GM23338 (cell line): ENCODE data around the gene FAM174C. TPM values are rescaled to one million over a fixed set of nuclear protein-coding genes. Genes with fewer than 3 reads are reported as not detected.

Experiments used
- ATAC-seq: fragments of 200-7000 bp; cut with Tn5 transposase; 3 replicates; pipeline ENCODE4 v1.9.1; 2020
- DNase-seq: peaks from one replicate; pipeline ENCODE4 v3.0.0-alpha.2; 2015; ENCODE audit warnings: low spot score
- H2AFZ ChIP-seq: fragments of 200-600 bp; sonication (generic); 2 replicates; pipeline ENCODE4 v1.8.0; 2016; ENCODE audit warnings: antibody characterized with exemption, mild to moderate bottlenecking, moderate library complexity
- H3F3A ChIP-seq: fragments of 200-600 bp; sonication (generic); replicated peaks from 2 replicates; pipeline ENCODE4 v1.8.0; 2017; ENCODE audit warnings: antibody characterized with exemption, mixed run types, low read depth
- H3K27ac ChIP-seq: fragments of 200-600 bp; sonication (generic); 2 replicates; pipeline ENCODE4 v1.6.1; 2016; ENCODE audit warnings: low read depth
- H3K27me3 ChIP-seq: fragments of 200-600 bp; sonication (generic); 2 replicates; pipeline ENCODE4 v1.8.0; 2016; ENCODE audit warnings: mild to moderate bottlenecking, mixed run types, moderate library complexity; ENCODE audit not compliant: insufficient read depth
- H3K36me3 ChIP-seq: fragments of 200-600 bp; sonication (generic); 2 replicates; pipeline ENCODE4 v1.8.0; 2016; ENCODE audit warnings: mild to moderate bottlenecking; ENCODE audit not compliant: insufficient read depth
- H3K4me1 ChIP-seq: fragments of 200-600 bp; sonication (generic); 2 replicates; pipeline ENCODE4 v1.8.0; 2016; ENCODE audit warnings: mild to moderate bottlenecking, moderate library complexity; ENCODE audit not compliant: insufficient read depth
- H3K4me2 ChIP-seq: fragments of 200-600 bp; sonication (generic); 2 replicates; pipeline ENCODE4 v1.7.1; 2017; ENCODE audit warnings: mixed run types
- H3K4me3 ChIP-seq: fragments of 200-600 bp; sonication (generic); 2 replicates; pipeline ENCODE4 v1.6.1; 2016; ENCODE audit warnings: mixed run types
- H3K79me2 ChIP-seq: fragments of 200-600 bp; sonication (generic); replicated peaks from 2 replicates; pipeline ENCODE4 v1.8.0; 2017; ENCODE audit warnings: mild to moderate bottlenecking; ENCODE audit not compliant: insufficient read depth
- H3K9me2 ChIP-seq: fragments of 200-600 bp; sonication (generic); 2 replicates; pipeline ENCODE4 v1.8.0; 2017; ENCODE audit not compliant: insufficient read depth
- H4K20me1 ChIP-seq: fragments of 200-600 bp; sonication (generic); replicated peaks from 2 replicates; pipeline ENCODE4 v1.8.0; 2017; ENCODE audit warnings: mild to moderate bottlenecking; ENCODE audit not compliant: insufficient read depth
- H3K27ac Mint-ChIP-seq: 2 replicates; pipeline ENCODE4 v1.8.0; 2020; ENCODE audit warnings: inconsistent platforms, mild to moderate bottlenecking, moderate library complexity, mixed read lengths
- H3K27me3 Mint-ChIP-seq: 3 replicates; pipeline ENCODE4 v1.8.0; 2022; ENCODE audit warnings: low read depth, mild to moderate bottlenecking, moderate library complexity, mixed read lengths, inconsistent platforms; ENCODE audit not compliant: insufficient read depth, poor library complexity
- H3K36me3 Mint-ChIP-seq: 3 replicates; pipeline ENCODE4 v1.8.0; 2021; ENCODE audit warnings: low read depth, mild to moderate bottlenecking, inconsistent platforms, moderate library complexity, mixed read lengths
- H3K4me1 Mint-ChIP-seq: 3 replicates; pipeline ENCODE4 v1.8.0; 2020; ENCODE audit warnings: mild to moderate bottlenecking, inconsistent platforms, mixed read lengths
- H3K4me3 Mint-ChIP-seq: 3 replicates; pipeline ENCODE4 v1.8.0; 2021; ENCODE audit warnings: moderate library complexity, mild to moderate bottlenecking, inconsistent platforms, mixed read lengths
- H3K9me3 Mint-ChIP-seq: 3 replicates; pipeline ENCODE4 v1.8.0; 2020; ENCODE audit warnings: moderate library complexity, mild to moderate bottlenecking, inconsistent platforms, mixed read lengths
- CREB1 ChIP-seq: fragments of 250-450 bp; sonication (Bioruptor Pico); IDR thresholded peaks from 2 replicates; pipeline ENCODE4 v1.5.0; 2020; ENCODE audit warnings: low read depth, mild to moderate bottlenecking, moderate library complexity
- CTCF ChIP-seq, 2 experiments: fragments of 200-600 bp in 1 of 2; sonication (generic) in 1 of 2; conservative IDR thresholded peaks; 2 replicates each; pipeline versions ENCODE4 v1.5.1 to v1.6.1; 2016 to 2017; ENCODE audit warnings: antibody characterized with exemption in 2 of 2, low read depth in 2 of 2, mild to moderate bottlenecking in 2 of 2, moderate library complexity in 1 of 2
- ETS1 ChIP-seq: IDR thresholded peaks from 2 replicates; pipeline ENCODE4 v1.6.1; 2016; ENCODE audit warnings: antibody characterized with exemption
- EZH2 ChIP-seq: fragments of 200-600 bp; sonication (generic); IDR thresholded peaks from one replicate; pipeline ENCODE4 v1.8.0; 2017; ENCODE audit warnings: antibody characterized with exemption, mild to moderate bottlenecking, low read depth; ENCODE audit not compliant: unreplicated experiment
- EZH2phosphoT487 ChIP-seq: fragments of 200-600 bp; sonication (generic); IDR thresholded peaks from one replicate; pipeline ENCODE4 v1.8.1; 2018; ENCODE audit warnings: antibody characterized with exemption; ENCODE audit not compliant: unreplicated experiment
- JUNB ChIP-seq: IDR thresholded peaks from one replicate; pipeline ENCODE4 v1.6.1; 2016; ENCODE audit warnings: antibody characterized with exemption; ENCODE audit not compliant: unreplicated experiment
- NANOG ChIP-seq: IDR thresholded peaks from 2 replicates; pipeline ENCODE4 v1.6.1; 2016; ENCODE audit warnings: antibody characterized with exemption, borderline replicate concordance
- POLR2AphosphoS5 ChIP-seq: IDR thresholded peaks from 2 replicates; pipeline ENCODE4 v1.6.1; 2016; ENCODE audit warnings: antibody characterized with exemption, low read depth
- STAT1 ChIP-seq: IDR thresholded peaks from one replicate; pipeline ENCODE4 v1.6.1; 2016; ENCODE audit warnings: antibody characterized with exemption; ENCODE audit not compliant: unreplicated experiment
- ZNF114 ChIP-seq: fragments of 250-450 bp; sonication (Bioruptor Pico); IDR thresholded peaks from 2 replicates; pipeline ENCODE4 v1.5.0; 2020; ENCODE audit warnings: mild to moderate bottlenecking, moderate library complexity
- ZNF331 ChIP-seq: fragments of 250-450 bp; sonication (Bioruptor Pico); IDR thresholded peaks from 2 replicates; pipeline ENCODE4 v1.5.0; 2020; ENCODE audit warnings: low read depth, mild to moderate bottlenecking, moderate library complexity
- ZNF462 ChIP-seq: fragments of 250-450 bp; sonication (Bioruptor Pico); IDR thresholded peaks from 2 replicates; pipeline ENCODE4 v1.5.0; 2020; ENCODE audit warnings: mild to moderate bottlenecking, moderate library complexity
- polyA plus RNA-seq: library from polyadenylated mRNA; unstranded; fragments of >200 nt; fragmentation: Nextera tagmentation; extraction: Ambion mirVana; gene quantifications from 2 replicates; pipeline ENCODE4 v1.2.1, GENCODE V29; 2016
- total RNA-seq: library from RNA; depleted of rRNA; stranded (reverse); fragments of >200 nt; shearing (Covaris generic); gene quantifications from 2 replicates; pipeline ENCODE4 v1.2.3, GENCODE V29; 2014
- TF ChIP-seq, protein P1 (sequence below): IDR thresholded peaks from one replicate; pipeline ENCODE4 v1.6.1; 2018; ENCODE audit warnings: antibody characterized with exemption; ENCODE audit not compliant: unreplicated experiment

FAM174C gene
- total and polyA plus RNA-seq, 2 experiments from 2014 or later: 60.4 to 68.0 TPM

DNA sequence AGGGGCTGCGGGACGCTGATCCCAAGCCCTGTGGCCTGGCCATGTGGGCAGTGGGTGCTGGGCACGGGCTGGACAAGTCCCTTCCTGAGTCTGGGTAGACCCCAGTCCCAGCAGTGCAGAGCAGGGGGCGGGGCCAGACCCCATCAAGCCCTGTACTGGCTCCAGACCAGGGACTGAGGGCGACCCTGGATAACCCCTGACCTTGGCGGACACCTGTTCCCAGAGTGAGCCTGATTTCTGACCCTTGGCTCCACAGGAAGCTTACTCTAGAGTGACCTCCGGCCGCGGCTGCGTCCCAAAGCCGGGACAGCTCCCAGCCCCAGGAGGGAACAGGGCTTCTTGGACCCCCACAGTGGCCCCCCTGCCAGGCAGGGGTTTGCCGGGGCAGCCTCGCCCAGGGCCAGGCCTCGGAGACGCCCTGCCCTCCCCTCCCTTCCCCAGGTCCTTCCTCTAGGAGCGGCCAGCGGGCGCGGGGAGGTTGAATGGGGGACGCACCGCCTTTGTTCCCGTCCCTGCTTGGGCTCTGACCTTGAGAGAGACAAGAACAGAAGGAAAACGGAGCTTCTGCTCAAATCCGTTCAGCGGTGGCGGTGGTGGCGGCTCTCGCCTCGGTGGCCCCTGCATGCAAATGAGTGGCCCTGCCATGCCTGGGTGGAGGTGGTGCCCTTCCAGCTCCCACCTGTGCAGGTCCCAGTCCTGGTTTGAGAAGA is 8.0 kb downstream of the FAM174C start:
- DNase-seq: no peak

More for the DNA sequence above, 8.0 kb downstream of the FAM174C start:
- no peaks in the 10 kb centered on the region for H3K36me3 ChIP-seq
- no peaks in the 10 kb centered on the region for H3K4me1 ChIP-seq
- Mint-ChIP-seq H3K4me3 (no peak overlapping the region), H3K9me3 (no peaks in the 10 kb centered on the region; the same call in 2 of the 3 replicates), H3K27me3 (peaks cover 26% of the 10 kb centered on the region), H3K27ac (no peak overlapping the region), H3K36me3 (peaks cover 7% of the 10 kb centered on the region; the same call in 2 of the 3 replicates), H3K4me1 (peaks cover 18% of the 10 kb centered on the region)
- no peaks in the 10 kb centered on the region for H4K20me1 ChIP-seq
- no peak overlapping the region for H2AFZ ChIP-seq
- ATAC-seq: peak; percentile 4; the same call in 2 of the 3 replicates
- peaks cover 31% of the 10 kb centered on the region for H3F3A ChIP-seq
- no peak overlapping the region for H3K4me3 ChIP-seq
- H3K27ac ChIP-seq: no peak overlapping the region
- H3K79me2 ChIP-seq: no peaks in the 10 kb centered on the region
- no peak overlapping the region for H3K4me2 ChIP-seq
- no peaks in the 10 kb centered on the region for H3K9me2 ChIP-seq
- H3K27me3 ChIP-seq: peaks cover 26% of the 10 kb centered on the region
- no peak for TF ChIP-seq CTCF (conservative IDR thresholded peaks at IDR 0.05; ENCODE audit: low read depth in 2 of 2)
- TF ChIP-seq CREB1 (CRISPR knock-in tag): no peak
- no peak for TF ChIP-seq EZH2
- TF ChIP-seq, protein P1, sequence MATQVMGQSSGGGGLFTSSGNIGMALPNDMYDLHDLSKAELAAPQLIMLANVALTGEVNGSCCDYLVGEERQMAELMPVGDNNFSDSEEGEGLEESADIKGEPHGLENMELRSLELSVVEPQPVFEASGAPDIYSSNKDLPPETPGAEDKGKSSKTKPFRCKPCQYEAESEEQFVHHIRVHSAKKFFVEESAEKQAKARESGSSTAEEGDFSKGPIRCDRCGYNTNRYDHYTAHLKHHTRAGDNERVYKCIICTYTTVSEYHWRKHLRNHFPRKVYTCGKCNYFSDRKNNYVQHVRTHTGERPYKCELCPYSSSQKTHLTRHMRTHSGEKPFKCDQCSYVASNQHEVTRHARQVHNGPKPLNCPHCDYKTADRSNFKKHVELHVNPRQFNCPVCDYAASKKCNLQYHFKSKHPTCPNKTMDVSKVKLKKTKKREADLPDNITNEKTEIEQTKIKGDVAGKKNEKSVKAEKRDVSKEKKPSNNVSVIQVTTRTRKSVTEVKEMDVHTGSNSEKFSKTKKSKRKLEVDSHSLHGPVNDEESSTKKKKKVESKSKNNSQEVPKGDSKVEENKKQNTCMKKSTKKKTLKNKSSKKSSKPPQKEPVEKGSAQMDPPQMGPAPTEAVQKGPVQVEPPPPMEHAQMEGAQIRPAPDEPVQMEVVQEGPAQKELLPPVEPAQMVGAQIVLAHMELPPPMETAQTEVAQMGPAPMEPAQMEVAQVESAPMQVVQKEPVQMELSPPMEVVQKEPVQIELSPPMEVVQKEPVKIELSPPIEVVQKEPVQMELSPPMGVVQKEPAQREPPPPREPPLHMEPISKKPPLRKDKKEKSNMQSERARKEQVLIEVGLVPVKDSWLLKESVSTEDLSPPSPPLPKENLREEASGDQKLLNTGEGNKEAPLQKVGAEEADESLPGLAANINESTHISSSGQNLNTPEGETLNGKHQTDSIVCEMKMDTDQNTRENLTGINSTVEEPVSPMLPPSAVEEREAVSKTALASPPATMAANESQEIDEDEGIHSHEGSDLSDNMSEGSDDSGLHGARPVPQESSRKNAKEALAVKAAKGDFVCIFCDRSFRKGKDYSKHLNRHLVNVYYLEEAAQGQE: no peak
- no peak for TF ChIP-seq NANOG
- no peak for TF ChIP-seq STAT1
- no peak for TF ChIP-seq POLR2AphosphoS5
- no peak for TF ChIP-seq JUNB
- no peak for TF ChIP-seq ZNF462 (CRISPR knock-in tag)
- no peak for TF ChIP-seq ZNF114 (CRISPR knock-in tag)
- no peak for TF ChIP-seq ZNF331
- TF ChIP-seq ETS1: no peak
- TF ChIP-seq EZH2phosphoT487: no peak
